HepG2 (cell line): Measurements from ENCODE around the gene TXNRD2. TPM values are rescaled to one million over a fixed set of nuclear protein-coding genes. Genes with fewer than 3 reads are reported as not detected.

Source experiments
- AKAP8 ChIP-seq: sonication (generic); formaldehyde crosslinking; IDR thresholded peaks from 2 replicates; pipeline ENCODE4 v1.5.1; 2020; ENCODE audit warnings: mild to moderate bottlenecking, missing genetic modification reagents
- GMEB2 ChIP-seq: IDR thresholded peaks from 2 replicates; pipeline ENCODE4 v1.6.1; 2016; ENCODE audit warnings: missing biosample characterization, missing genetic modification reagents, low read depth
- HDAC6 ChIP-seq: fragments of 200-600 bp; sonication (generic); IDR thresholded peaks from 2 replicates; pipeline ENCODE4 v1.7.0; 2017; ENCODE audit warnings: mild to moderate bottlenecking, antibody characterized with exemption, low read length, low read depth
- HMG20B ChIP-seq: conservative IDR thresholded peaks from 2 replicates; pipeline ENCODE4 v1.6.1; 2016; ENCODE audit warnings: missing genetic modification reagents, missing compliant biosample characterization
- HMGA1 ChIP-seq: sonication (generic); formaldehyde crosslinking; conservative IDR thresholded peaks from 2 replicates; pipeline ENCODE4 v1.4.0; 2020; ENCODE audit warnings: missing genetic modification reagents
- IRF2 ChIP-seq: IDR thresholded peaks from 2 replicates; pipeline ENCODE4 v1.6.1; 2018; ENCODE audit warnings: missing genetic modification reagents, missing compliant biosample characterization
- KLF15 ChIP-seq: sonication (generic); formaldehyde crosslinking; IDR thresholded peaks from 2 replicates; pipeline ENCODE4 v1.8.1; 2023; ENCODE audit warnings: borderline replicate concordance, mild to moderate bottlenecking, inconsistent platforms, missing genetic modification reagents, mixed read lengths
- KMT2B ChIP-seq: IDR thresholded peaks from 2 replicates; pipeline ENCODE4 v1.6.1; 2016; ENCODE audit warnings: missing genetic modification reagents, missing compliant biosample characterization
- MTERF4 ChIP-seq: sonication (generic); formaldehyde crosslinking; IDR thresholded peaks from 2 replicates; pipeline ENCODE4 v1.8.0; 2023; ENCODE audit warnings: mild to moderate bottlenecking, missing genetic modification reagents
- RBFOX2 ChIP-seq: fragments of 200-400 bp; formaldehyde crosslinking; IDR thresholded peaks from 2 replicates; pipeline ENCODE4 v1.6.1; 2017; ENCODE audit warnings: low read depth, mild to moderate bottlenecking, low read length
- SIN3A ChIP-seq: IDR thresholded peaks from 2 replicates; pipeline ENCODE4 v1.6.1; 2011; ENCODE audit warnings: low read depth, mild to moderate bottlenecking, control low read depth, low read length, borderline replicate concordance
- SP140L ChIP-seq: sonication (generic); formaldehyde crosslinking; IDR thresholded peaks from 2 replicates; pipeline ENCODE4 v1.4.0; 2020; ENCODE audit warnings: missing genetic modification reagents, borderline replicate concordance
- SRSF4 ChIP-seq: fragments of 200-400 bp; formaldehyde crosslinking; IDR thresholded peaks from one replicate; pipeline ENCODE4 v1.6.1; 2018; ENCODE audit warnings: mild to moderate bottlenecking, low read depth, low read length, moderate library complexity; ENCODE audit not compliant: poor library complexity, severe bottlenecking
- SUZ12 ChIP-seq: fragments of 150-350 bp; IDR thresholded peaks from 2 replicates; pipeline ENCODE4 v1.6.1; 2014; ENCODE audit warnings: low read depth, low read length
- TFAP4 ChIP-seq: sonication (generic); IDR thresholded peaks from 2 replicates; pipeline ENCODE4 v1.6.1; 2016; ENCODE audit warnings: low read depth, borderline replicate concordance
- ZBTB8A ChIP-seq: sonication (generic); formaldehyde crosslinking; IDR thresholded peaks from 2 replicates; pipeline ENCODE4 v1.4.0; 2020; ENCODE audit warnings: mild to moderate bottlenecking, low read depth, missing genetic modification reagents, borderline replicate concordance
- ZNF225 ChIP-seq: sonication (generic); formaldehyde crosslinking; IDR thresholded peaks from 2 replicates; pipeline ENCODE4 v1.4.0; 2020; ENCODE audit warnings: mild to moderate bottlenecking, missing genetic modification reagents
- ZNF260 ChIP-seq: sonication (generic); formaldehyde crosslinking; IDR thresholded peaks from 2 replicates; pipeline ENCODE4 v1.4.0; 2020; ENCODE audit warnings: missing genetic modification reagents, low read depth, mild to moderate bottlenecking, borderline replicate concordance
- ZNF333 ChIP-seq: sonication (generic); formaldehyde crosslinking; IDR thresholded peaks from 2 replicates; pipeline ENCODE4 v1.4.0; 2020; ENCODE audit warnings: mild to moderate bottlenecking, missing genetic modification reagents, borderline replicate concordance
- ZNF644 ChIP-seq: IDR thresholded peaks from 2 replicates; pipeline ENCODE4 v1.6.1; 2016; ENCODE audit warnings: low read depth
- ZNF670 ChIP-seq: sonication (generic); formaldehyde crosslinking; IDR thresholded peaks from 2 replicates; pipeline ENCODE4 v1.8.0; 2022; ENCODE audit warnings: mild to moderate bottlenecking, missing genetic modification reagents, borderline replicate concordance
- ZNF704 ChIP-seq: sonication (generic); formaldehyde crosslinking; IDR thresholded peaks from 2 replicates; pipeline ENCODE4 v1.8.1; 2023; ENCODE audit warnings: mild to moderate bottlenecking, inconsistent platforms, moderate library complexity, missing genetic modification reagents, borderline replicate concordance
- ZNF788 ChIP-seq: sonication (generic); formaldehyde crosslinking; IDR thresholded peaks from 2 replicates; pipeline ENCODE4 v1.5.0; 2020; ENCODE audit warnings: mild to moderate bottlenecking, missing genetic modification reagents, borderline replicate concordance
- ZNF883 ChIP-seq: sonication (generic); formaldehyde crosslinking; IDR thresholded peaks from 2 replicates; pipeline ENCODE4 v1.5.1; 2020; ENCODE audit warnings: mild to moderate bottlenecking, missing genetic modification reagents; ENCODE audit errors: not compliant biosample characterization
- ZSCAN31 ChIP-seq: sonication (generic); formaldehyde crosslinking; IDR thresholded peaks from 2 replicates; pipeline ENCODE4 v1.5.0; 2020; ENCODE audit warnings: low read depth, mild to moderate bottlenecking, missing genetic modification reagents
- polyA plus RNA-seq, 8 experiments: library from polyadenylated mRNA; depleted of rRNA in 3 of 8; stranded (reverse) in 7 of 8; unstranded in 1 of 8; fragments of >200 nt; fragmentation: Illumina TruSeq in 4 of 8; extraction: Trizol in 4 of 8; gene quantifications; 2 replicates each; pipeline versions ENCODE4 v1.2.1 to v1.2.3, GENCODE V29; 2011 to 2016; ENCODE audit warnings: low read depth in 4 of 8, missing spikeins in 1 of 8, mixed read lengths in 1 of 8; ENCODE audit not compliant: insufficient read depth in 1 of 8
- total RNA-seq, 5 experiments: library from RNA; depleted of rRNA; stranded (reverse); fragments of >200 nt; fragmentation: Illumina TruSeq; extraction: Trizol; gene quantifications; 2 replicates each; pipeline ENCODE4 v1.2.3, GENCODE V29; 2016; ENCODE audit warnings: low read depth in 1 of 5

The TXNRD2 gene
- total and polyA plus RNA-seq, 2 of the 13 experiments (the other 11 are each of a cell fraction or from before 2014, with no cell fraction given), result 17.5 to 18.6 TPM

- no peak for TF ChIP-seq KMT2B
- no peak for TF ChIP-seq MTERF4
- TF ChIP-seq KLF15 (CRISPR knock-in tag), result no peak
- no peak for TF ChIP-seq HMGA1
- TF ChIP-seq ZNF670, result no peak
- no peak; the same call in 1 of the 2 replicates for TF ChIP-seq IRF2 (CRISPR knock-in tag)
- no peak; the same call in 1 of the 2 replicates for TF ChIP-seq TFAP4
- TF ChIP-seq ZNF333 (CRISPR knock-in tag), result 0 out of 2 replicates have a peak, but pooled peaks have one; percentile 49
- 0 out of 2 replicates have a peak, but pooled peaks have one; percentile 3 for TF ChIP-seq ZNF788
- no peak for TF ChIP-seq ZNF883 (CRISPR knock-in tag)
- no peak for TF ChIP-seq GMEB2 (CRISPR knock-in tag)
- no peak for TF ChIP-seq ZNF704
- no peak for TF ChIP-seq HDAC6
- TF ChIP-seq ZNF260 (CRISPR knock-in tag), result no peak
- no peak; the same call in 1 of the 2 replicates for TF ChIP-seq ZBTB8A (CRISPR knock-in tag)
- TF ChIP-seq RBFOX2, result no peak
- no peak for TF ChIP-seq ZNF225
- TF ChIP-seq ZSCAN31 (CRISPR knock-in tag), result 0 out of 2 replicates have a peak, but pooled peaks have one; percentile 11
- no peak for TF ChIP-seq SRSF4
- TF ChIP-seq AKAP8, result no peak
- no peak for TF ChIP-seq ZNF644
- TF ChIP-seq SUZ12, result no peak
- no peak for TF ChIP-seq HMG20B
- TF ChIP-seq SIN3A, result no peak
- no peak for TF ChIP-seq SP140L
Observed at GRCh38 chr22:19942157-19943081, 801 bp upstream of the TXNRD2 start (continued).
